Stomach (tissue), 4 donors: ENCODE measurements around the gene TNFSF13.

Experiments
- CTCF ChIP-seq, 7 experiments: fragments of 450-650 bp in 4 of 7; fragments of 200-600 bp in 3 of 7; sonication (generic) in 3 of 7; IDR thresholded peaks; one replicate each; pipeline ENCODE4 v1.5.1; 2016 to 2019; ENCODE audit warnings: antibody characterized with exemption in 7 of 7, control low read depth in 2 of 7, mild to moderate bottlenecking in 1 of 7
- POLR2A ChIP-seq, 4 donors: fragments of 450-650 bp; IDR thresholded peaks; one replicate each; pipeline ENCODE4 v1.6.1; 2016; ENCODE audit warnings: antibody characterized with exemption in 4 of 4, control low read depth in 2 of 4, mild to moderate bottlenecking in 1 of 4, moderate library complexity in 1 of 4
- POLR2AphosphoS5 ChIP-seq, 3 donors: sonication (generic); formaldehyde crosslinking; IDR thresholded peaks; one replicate each; pipeline ENCODE4 v1.6.1; 2016; ENCODE audit warnings: antibody characterized with exemption in 3 of 3

- no peak for TF ChIP-seq CTCF (IDR thresholded peaks at IDR 0.05)
- TF ChIP-seq POLR2AphosphoS5 (IDR thresholded peaks at IDR 0.05), result no peak
- no peak for TF ChIP-seq POLR2A (IDR thresholded peaks at IDR 0.05)
Measured at GRCh38 chr17:7582396-7583252, 24.1 kb downstream of the TNFSF13 start.
